IPS-NIHi7 (cell line): ENCODE results near the gene TPCN2.
A peak's percentile ranks its signal among the peaks of the same experiment; 100 is the strongest.

Experiments used
- DNase-seq: peaks from one replicate; pipeline ENCODE4 v3.0.0; 2012; ENCODE audit warnings: mixed read lengths; ENCODE audit errors: extremely low spot score

Gene TPCN2

GRCh38 chr11:69037074-69037473, 11.7 kb upstream of the TPCN2 start:
- no peak for DNase-seq

GRCh38 chr11:69037544-69037943, 11.2 kb upstream of the TPCN2 start:
- DNase-seq, result no peak

GRCh38 chr11:69039501-69039900, 9.2 kb upstream of the TPCN2 start:
- no peak for DNase-seq

GRCh38 chr11:69040051-69040450, 8.7 kb upstream of the TPCN2 start:
- DNase-seq, result no peak

GRCh38 chr11:69040581-69041260, 8.0 kb upstream of the TPCN2 start:
- DNase-seq, result no peak

GRCh38 chr11:69041516-69041915, 7.2 kb upstream of the TPCN2 start:
- DNase-seq, result no peak

- DNase-seq, result peak; percentile 79
Observed at GRCh38 chr11:69044111-69045013, 4.4 kb upstream of the TPCN2 start.

- no peak for DNase-seq
Observed at GRCh38 chr11:69048031-69048693, 570 bp upstream of the TPCN2 start.

GRCh38 chr11:69049490-69049867, 747 bp downstream of the TPCN2 start:
- DNase-seq, result no peak

GRCh38 chr11:69050592-69051380, 2.1 kb downstream of the TPCN2 start:
- no peak for DNase-seq

GRCh38 chr11:69051381-69052342, 2.9 kb downstream of the TPCN2 start:
- no peak for DNase-seq

GRCh38 chr11:69052343-69053168, 3.8 kb downstream of the TPCN2 start:
- no peak for DNase-seq

- DNase-seq, result no peak
Observed at GRCh38 chr11:69053169-69053477, 4.4 kb downstream of the TPCN2 start.

GRCh38 chr11:69053546-69054396, 5.0 kb downstream of the TPCN2 start:
- DNase-seq, result no peak

GRCh38 chr11:69054397-69055211, 5.9 kb downstream of the TPCN2 start:
- DNase-seq, result no peak

- no peak for DNase-seq
Observed at GRCh38 chr11:69055212-69055586, 6.5 kb downstream of the TPCN2 start.

GRCh38 chr11:69055598-69056516, 7.1 kb downstream of the TPCN2 start:
- DNase-seq, result no peak
